DOHH2 (cell line): ENCODE results near the gene SPRR2B.

Experiments
- EZH2phosphoT487 ChIP-seq: fragments of 200-600 bp; sonication (generic); IDR thresholded peaks from 2 replicates; pipeline ENCODE4 v1.6.1; 2017; ENCODE audit warnings: borderline replicate concordance, mild to moderate bottlenecking, antibody characterized with exemption, low read length, moderate library complexity, mixed read lengths
- TF ChIP-seq, protein P1 (sequence below): fragments of 200-600 bp; sonication (generic); IDR thresholded peaks from one replicate; pipeline ENCODE4 v1.5.1; 2014; ENCODE audit warnings: antibody characterized with exemption, mild to moderate bottlenecking, low read depth, low read length; ENCODE audit not compliant: poor library complexity, severe bottlenecking

DNA sequence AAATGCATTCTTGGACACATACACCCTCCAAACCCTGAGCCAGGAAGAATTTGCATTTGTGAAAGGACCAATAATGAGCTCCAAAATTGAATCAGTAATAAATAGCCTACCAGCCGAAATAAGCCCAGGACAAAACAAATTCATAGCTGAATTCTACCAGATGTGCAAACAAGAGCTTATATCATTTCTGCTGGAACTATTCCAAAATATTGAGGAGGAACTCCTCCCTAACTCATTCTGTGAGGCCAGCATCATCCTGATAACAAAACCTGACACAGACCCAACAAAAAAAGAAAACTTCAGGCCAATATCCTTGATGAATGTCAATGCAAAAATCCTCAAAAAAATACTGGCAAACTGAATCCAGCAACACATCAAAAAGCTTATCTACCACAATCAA, 16.2 kb upstream of the SPRR2B start:
- TF ChIP-seq, protein P1, sequence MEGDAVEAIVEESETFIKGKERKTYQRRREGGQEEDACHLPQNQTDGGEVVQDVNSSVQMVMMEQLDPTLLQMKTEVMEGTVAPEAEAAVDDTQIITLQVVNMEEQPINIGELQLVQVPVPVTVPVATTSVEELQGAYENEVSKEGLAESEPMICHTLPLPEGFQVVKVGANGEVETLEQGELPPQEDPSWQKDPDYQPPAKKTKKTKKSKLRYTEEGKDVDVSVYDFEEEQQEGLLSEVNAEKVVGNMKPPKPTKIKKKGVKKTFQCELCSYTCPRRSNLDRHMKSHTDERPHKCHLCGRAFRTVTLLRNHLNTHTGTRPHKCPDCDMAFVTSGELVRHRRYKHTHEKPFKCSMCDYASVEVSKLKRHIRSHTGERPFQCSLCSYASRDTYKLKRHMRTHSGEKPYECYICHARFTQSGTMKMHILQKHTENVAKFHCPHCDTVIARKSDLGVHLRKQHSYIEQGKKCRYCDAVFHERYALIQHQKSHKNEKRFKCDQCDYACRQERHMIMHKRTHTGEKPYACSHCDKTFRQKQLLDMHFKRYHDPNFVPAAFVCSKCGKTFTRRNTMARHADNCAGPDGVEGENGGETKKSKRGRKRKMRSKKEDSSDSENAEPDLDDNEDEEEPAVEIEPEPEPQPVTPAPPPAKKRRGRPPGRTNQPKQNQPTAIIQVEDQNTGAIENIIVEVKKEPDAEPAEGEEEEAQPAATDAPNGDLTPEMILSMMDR, result no peak
- TF ChIP-seq EZH2phosphoT487, result no peak
